Measurements from ENCODE around the gene STAB1.

STAB1 gene

DNA sequence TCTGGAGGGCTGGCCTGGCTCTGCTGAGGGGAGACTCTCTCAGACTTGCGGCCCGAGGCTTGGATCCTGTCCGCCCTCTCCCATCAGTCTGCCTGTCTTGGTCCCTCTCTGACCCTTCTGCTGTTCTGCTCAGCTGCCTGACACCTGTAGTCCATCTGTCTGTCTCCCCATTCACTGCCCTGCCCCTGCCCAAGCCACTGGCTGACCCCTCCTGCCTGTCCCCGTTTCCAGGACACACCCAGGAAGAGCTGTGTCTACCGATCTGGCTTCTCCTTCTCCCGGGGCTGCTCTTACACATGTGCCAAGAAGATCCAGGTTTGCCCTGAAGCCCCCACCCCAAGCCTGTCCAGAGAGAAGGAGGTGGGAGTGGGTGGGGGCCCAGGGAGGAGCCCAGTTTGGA lies 20.1 kb downstream of the STAB1 start:
- H3K79me2 ChIP-seq (ENCODE audit: insufficient read depth, low read length): no peaks in the 10 kb centered on the region
- H3K9ac ChIP-seq (ENCODE audit: low read depth, low read length, poor library complexity, severe bottlenecking): no peak overlapping the region
- no peaks in the 10 kb centered on the region for H3K4me1 ChIP-seq (ENCODE audit: insufficient read depth, low read length, poor library complexity, severe bottlenecking)
- no peaks in the 10 kb centered on the region for H3K9me3 ChIP-seq (ENCODE audit: insufficient read depth, low read depth, low read length)
- no peak overlapping the region for H2AFZ ChIP-seq (ENCODE audit: low read length)
- H3K4me3 ChIP-seq (ENCODE audit: low read length, poor library complexity, severe bottlenecking): no peak overlapping the region
- no peaks in the 10 kb centered on the region for H3K9me2 ChIP-seq (replicated peaks; ENCODE audit: low read depth, low read length)
- H3K4me2 ChIP-seq (ENCODE audit: low read depth, low read length, poor library complexity, severe bottlenecking): no peak overlapping the region
- H3F3A ChIP-seq (ENCODE audit: low read depth): no peaks in the 10 kb centered on the region
- no peaks in the 10 kb centered on the region for H3K27me3 ChIP-seq (ENCODE audit: insufficient read depth, low read length, poor library complexity, severe bottlenecking)
- no peaks in the 10 kb centered on the region for H4K20me1 ChIP-seq (ENCODE audit: insufficient read depth, low read length, poor library complexity, severe bottlenecking)
- TF ChIP-seq, protein P1, sequence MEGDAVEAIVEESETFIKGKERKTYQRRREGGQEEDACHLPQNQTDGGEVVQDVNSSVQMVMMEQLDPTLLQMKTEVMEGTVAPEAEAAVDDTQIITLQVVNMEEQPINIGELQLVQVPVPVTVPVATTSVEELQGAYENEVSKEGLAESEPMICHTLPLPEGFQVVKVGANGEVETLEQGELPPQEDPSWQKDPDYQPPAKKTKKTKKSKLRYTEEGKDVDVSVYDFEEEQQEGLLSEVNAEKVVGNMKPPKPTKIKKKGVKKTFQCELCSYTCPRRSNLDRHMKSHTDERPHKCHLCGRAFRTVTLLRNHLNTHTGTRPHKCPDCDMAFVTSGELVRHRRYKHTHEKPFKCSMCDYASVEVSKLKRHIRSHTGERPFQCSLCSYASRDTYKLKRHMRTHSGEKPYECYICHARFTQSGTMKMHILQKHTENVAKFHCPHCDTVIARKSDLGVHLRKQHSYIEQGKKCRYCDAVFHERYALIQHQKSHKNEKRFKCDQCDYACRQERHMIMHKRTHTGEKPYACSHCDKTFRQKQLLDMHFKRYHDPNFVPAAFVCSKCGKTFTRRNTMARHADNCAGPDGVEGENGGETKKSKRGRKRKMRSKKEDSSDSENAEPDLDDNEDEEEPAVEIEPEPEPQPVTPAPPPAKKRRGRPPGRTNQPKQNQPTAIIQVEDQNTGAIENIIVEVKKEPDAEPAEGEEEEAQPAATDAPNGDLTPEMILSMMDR (conservative IDR thresholded peaks at IDR 0.05; ENCODE audit: low read length): no peak
- TF ChIP-seq EZH2phosphoT487 (IDR thresholded peaks at IDR 0.05; ENCODE audit: borderline replicate concordance): no peak
- H3K36me3 ChIP-seq (ENCODE audit: insufficient read depth, low read length): no peaks in the 10 kb centered on the region

DNA sequence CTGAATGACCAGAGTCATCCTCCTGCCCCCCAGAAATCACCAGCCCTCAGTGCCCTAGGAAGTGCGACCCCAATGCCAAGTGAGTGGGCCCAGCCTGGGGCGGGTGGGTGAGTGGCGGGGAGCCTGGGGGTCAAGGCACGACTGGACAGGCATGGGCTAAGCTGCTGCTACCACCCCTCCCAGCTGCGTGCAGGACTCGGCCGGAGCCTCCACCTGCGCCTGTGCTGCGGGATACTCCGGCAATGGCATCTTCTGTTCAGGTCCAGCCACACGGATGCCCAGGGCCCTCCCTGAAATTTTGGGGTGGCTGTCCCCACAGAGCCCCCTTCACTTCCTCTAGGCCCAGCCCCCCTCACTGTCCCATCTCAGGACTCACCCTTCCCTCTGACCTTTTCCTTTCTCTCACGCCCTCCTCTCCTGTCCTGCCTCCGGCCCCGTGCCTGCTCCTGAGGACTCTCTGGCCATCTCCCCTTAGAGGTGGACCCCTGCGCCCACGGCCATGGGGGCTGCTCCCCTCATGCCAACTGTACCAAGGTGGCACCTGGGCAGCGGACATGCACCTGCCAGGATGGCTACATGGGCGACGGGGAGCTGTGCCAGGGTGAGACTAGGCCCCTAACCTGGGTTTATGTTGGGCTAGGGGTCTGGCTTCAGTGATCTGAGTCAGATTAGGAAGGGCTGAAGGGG lies 21.5 kb downstream of the STAB1 start:
- Histone ChIP-seq H3K9me2 (replicated peaks; ENCODE audit: low read depth, low read length) (no peaks in the 10 kb centered on the region), H3K4me2 (ENCODE audit: low read depth, low read length, poor library complexity, severe bottlenecking) (no peak overlapping the region), H3K9ac (ENCODE audit: low read depth, low read length, poor library complexity, severe bottlenecking) (no peak overlapping the region), H3K27me3 (ENCODE audit: insufficient read depth, low read length, poor library complexity, severe bottlenecking) (no peaks in the 10 kb centered on the region), H3K4me1 (ENCODE audit: insufficient read depth, low read length, poor library complexity, severe bottlenecking) (no peaks in the 10 kb centered on the region), H3F3A (ENCODE audit: low read depth) (no peaks in the 10 kb centered on the region), H4K20me1 (ENCODE audit: insufficient read depth, low read length, poor library complexity, severe bottlenecking) (no peaks in the 10 kb centered on the region), H3K79me2 (ENCODE audit: insufficient read depth, low read length) (no peaks in the 10 kb centered on the region), H3K36me3 (ENCODE audit: insufficient read depth, low read length) (no peaks in the 10 kb centered on the region), H3K9me3 (ENCODE audit: insufficient read depth, low read depth, low read length) (no peaks in the 10 kb centered on the region), H2AFZ (ENCODE audit: low read length) (no peak overlapping the region), H3K4me3 (ENCODE audit: low read length, poor library complexity, severe bottlenecking) (no peak overlapping the region)
- TF ChIP-seq EZH2phosphoT487 (IDR thresholded peaks at IDR 0.05; ENCODE audit: borderline replicate concordance): no peak
- TF ChIP-seq, protein P1 (conservative IDR thresholded peaks at IDR 0.05; ENCODE audit: low read length): no peak

DNA sequence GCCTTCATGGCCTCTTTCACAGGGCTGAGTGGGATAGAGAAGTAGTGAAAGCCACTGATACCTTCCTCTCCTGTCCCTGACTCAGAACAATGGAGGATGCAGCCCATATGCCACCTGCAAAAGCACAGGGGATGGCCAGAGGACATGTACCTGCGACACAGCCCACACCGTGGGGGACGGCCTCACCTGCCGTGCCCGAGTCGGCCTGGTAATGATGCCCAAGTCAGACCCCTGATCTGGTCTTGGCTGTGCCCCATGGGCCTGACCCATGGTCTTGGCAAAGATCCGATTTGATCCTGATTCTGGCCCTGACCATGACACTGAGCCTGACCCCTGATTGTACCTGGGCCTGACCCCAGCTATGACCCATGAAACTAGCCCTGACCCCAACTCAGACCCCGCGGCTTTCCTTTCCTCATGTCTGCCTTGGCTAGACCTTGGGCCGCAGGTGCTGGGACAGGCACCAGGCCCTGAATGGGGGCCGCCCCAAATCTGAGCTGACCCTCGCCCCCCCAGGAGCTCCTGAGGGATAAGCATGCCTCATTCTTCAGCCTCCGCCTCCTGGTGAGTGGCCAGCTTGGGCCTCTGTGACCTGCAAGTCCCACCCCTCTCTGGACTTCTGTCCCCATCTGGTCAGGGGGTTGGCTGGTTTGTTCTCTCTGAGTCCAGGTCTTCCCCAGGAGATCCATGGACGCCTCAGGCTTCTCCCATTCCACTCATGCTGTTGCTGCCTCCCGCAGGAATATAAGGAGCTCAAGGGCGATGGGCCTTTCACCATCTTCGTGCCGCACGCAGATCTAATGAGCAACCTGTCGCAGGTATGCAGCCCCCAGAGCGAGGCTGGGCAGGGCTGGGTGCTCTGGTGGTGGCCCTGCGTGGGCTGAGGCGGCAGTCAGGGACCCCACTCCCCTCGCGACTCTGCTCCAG lies 22.9 kb downstream of the STAB1 start:
- Histone ChIP-seq H3F3A (ENCODE audit: low read depth) (no peaks in the 10 kb centered on the region), H3K79me2 (ENCODE audit: insufficient read depth, low read length) (no peaks in the 10 kb centered on the region), H3K9me2 (replicated peaks; ENCODE audit: low read depth, low read length) (no peaks in the 10 kb centered on the region), H3K4me1 (ENCODE audit: insufficient read depth, low read length, poor library complexity, severe bottlenecking) (no peaks in the 10 kb centered on the region), H3K36me3 (ENCODE audit: insufficient read depth, low read length) (no peaks in the 10 kb centered on the region), H3K27me3 (ENCODE audit: insufficient read depth, low read length, poor library complexity, severe bottlenecking) (no peaks in the 10 kb centered on the region), H2AFZ (ENCODE audit: low read length) (no peak overlapping the region), H4K20me1 (ENCODE audit: insufficient read depth, low read length, poor library complexity, severe bottlenecking) (no peaks in the 10 kb centered on the region), H3K9me3 (ENCODE audit: insufficient read depth, low read depth, low read length) (no peaks in the 10 kb centered on the region), H3K9ac (ENCODE audit: low read depth, low read length, poor library complexity, severe bottlenecking) (no peak overlapping the region), H3K4me3 (ENCODE audit: low read length, poor library complexity, severe bottlenecking) (no peak overlapping the region), H3K4me2 (ENCODE audit: low read depth, low read length, poor library complexity, severe bottlenecking) (no peak overlapping the region)
- TF ChIP-seq, protein P1 (conservative IDR thresholded peaks at IDR 0.05; ENCODE audit: low read length): no peak
- TF ChIP-seq EZH2phosphoT487 (IDR thresholded peaks at IDR 0.05; ENCODE audit: borderline replicate concordance): no peak

Measured in Loucy (cell line).